Neuronal stem cell (in vitro differentiated cells): ENCODE data around the gene ATF6B.

Experiments
- DNase-seq: peaks from one replicate; pipeline ENCODE4 v3.0.0-alpha.2; 2013; ENCODE audit warnings: low spot score
- H2AFZ ChIP-seq: one replicate; pipeline ENCODE4 v1.6.1; 2013; ENCODE audit warnings: mild to moderate bottlenecking, low read length, inconsistent platforms
- H2AK5ac ChIP-seq: 2 replicates; pipeline ENCODE4 v1.6.1; 2013; ENCODE audit warnings: low read depth, mild to moderate bottlenecking, inconsistent platforms, low read length, moderate library complexity, mixed read lengths
- H2BK120ac ChIP-seq: 2 replicates; pipeline ENCODE4 v1.6.1; 2013; ENCODE audit warnings: low read depth, mild to moderate bottlenecking, inconsistent platforms, low read length, moderate library complexity, mixed read lengths
- H2BK12ac ChIP-seq: one replicate; pipeline ENCODE4 v1.6.1; 2013; ENCODE audit warnings: low read length, inconsistent platforms
- H2BK15ac ChIP-seq: 2 replicates; pipeline ENCODE4 v1.6.1; 2013; ENCODE audit warnings: mild to moderate bottlenecking, low read length, inconsistent platforms, mixed read lengths
- H2BK5ac ChIP-seq: one replicate; pipeline ENCODE4 v1.6.1; 2013; ENCODE audit warnings: inconsistent platforms, mild to moderate bottlenecking, low read length, moderate library complexity
- H3K14ac ChIP-seq: one replicate; pipeline ENCODE4 v1.6.1; 2013; ENCODE audit warnings: low read length, inconsistent platforms
- H3K18ac ChIP-seq: 2 replicates; pipeline ENCODE4 v1.6.1; 2013; ENCODE audit warnings: low read length, inconsistent platforms
- H3K23ac ChIP-seq: 2 replicates; pipeline ENCODE4 v1.6.1; 2013; ENCODE audit warnings: low read depth, mild to moderate bottlenecking, mixed read lengths, low read length, inconsistent platforms; ENCODE audit not compliant: poor library complexity
- H3K27ac ChIP-seq: replicated peaks from 3 replicates; pipeline ENCODE4 v1.5.1; 2013; ENCODE audit warnings: low read length, inconsistent platforms
- H3K27me3 ChIP-seq, 3 experiments: 2 replicates each; pipeline ENCODE4 v1.6.1; 2013; ENCODE audit warnings: low read length in 3 of 3, mild to moderate bottlenecking in 2 of 3, inconsistent platforms in 1 of 3, low read depth in 1 of 3, mixed read lengths in 1 of 3, moderate library complexity in 1 of 3; ENCODE audit not compliant: control insufficient read depth in 3 of 3, insufficient read depth in 3 of 3
- H3K36me3 ChIP-seq, 2 donors: replicated peaks in 1 of 2; 2 replicates each; pipeline ENCODE4 v1.6.1; 2013; ENCODE audit warnings: low read length in 2 of 2; ENCODE audit not compliant: control insufficient read depth in 2 of 2, insufficient read depth in 2 of 2
- H3K4ac ChIP-seq: 2 replicates; pipeline ENCODE4 v1.6.1; 2013; ENCODE audit warnings: inconsistent platforms, mild to moderate bottlenecking, low read length, moderate library complexity
- H3K4me1 ChIP-seq, 2 donors: 1 replicate in 1 of 2; 2 replicates in 1 of 2; pipeline ENCODE4 v1.6.1; 2013; ENCODE audit warnings: low read length in 2 of 2, low read depth in 1 of 2; ENCODE audit not compliant: control insufficient read depth in 2 of 2, insufficient read depth in 1 of 2
- H3K4me2 ChIP-seq: one replicate; pipeline ENCODE4 v1.6.1; 2013; ENCODE audit warnings: mild to moderate bottlenecking, low read length, inconsistent platforms; ENCODE audit not compliant: insufficient read depth, poor library complexity, severe bottlenecking
- H3K4me3 ChIP-seq, 2 donors: 2 replicates each; pipeline ENCODE4 v1.5.1; 2013; ENCODE audit warnings: low read length in 2 of 2, mild to moderate bottlenecking in 2 of 2, inconsistent platforms in 1 of 2, moderate library complexity in 1 of 2
- H3K79me1 ChIP-seq: one replicate; pipeline ENCODE4 v1.6.1; 2013; ENCODE audit warnings: low read depth, mild to moderate bottlenecking, inconsistent platforms, low read length, moderate library complexity
- H3K9ac ChIP-seq: one replicate; pipeline ENCODE4 v1.6.1; 2013; ENCODE audit warnings: mild to moderate bottlenecking, low read depth, low read length, inconsistent platforms; ENCODE audit not compliant: poor library complexity
- H3K9me3 ChIP-seq, 2 donors: replicated peaks in 1 of 2; 2 replicates each; pipeline versions ENCODE3 to v1.6.1; 2013; ENCODE audit warnings: low read length in 2 of 2, mild to moderate bottlenecking in 2 of 2, inconsistent platforms in 1 of 2, low read depth in 1 of 2, mixed read lengths in 1 of 2, moderate library complexity in 1 of 2; ENCODE audit not compliant: control insufficient read depth in 2 of 2, insufficient read depth in 1 of 2
- H4K8ac ChIP-seq: one replicate; pipeline ENCODE4 v1.6.1; 2013; ENCODE audit warnings: low read depth, mild to moderate bottlenecking, inconsistent platforms, low read length, moderate library complexity
- H4K91ac ChIP-seq: one replicate; pipeline ENCODE4 v1.6.1; 2013; ENCODE audit warnings: low read length, low read depth, mild to moderate bottlenecking, inconsistent platforms; ENCODE audit not compliant: poor library complexity
- WGBS, 2 donors: extraction: QIAGEN DNeasy Blood & Tissue Kit; methylation state at CpG; one replicate each; pipeline ENCODE4 v1.1.7; 2013; ENCODE audit warnings: missing lambda C conversion rate in 2 of 2, mixed read lengths in 1 of 2; ENCODE audit not compliant: insufficient read length in 2 of 2, insufficient replicate concordance in 1 of 2; ENCODE audit errors: extremely low coverage in 2 of 2; 5-methylcytosine and 5-hydroxymethylcytosine counted together

Gene ATF6B

GRCh38 chr6:32120573-32121059 is 7.4 kb downstream of the ATF6B start:
- H3K4ac ChIP-seq, result no peak overlapping the region
- no peak overlapping the region for H2AK5ac ChIP-seq
- H3K79me1 ChIP-seq, result peaks cover 5% of the 10 kb centered on the region
- H3K4me2 ChIP-seq, result no peak overlapping the region
- H3K9me3 ChIP-seq, result no peaks in the 10 kb centered on the region
- H4K91ac ChIP-seq, result no peak overlapping the region
- WGBS, 2 donors, result no CpG with 5 or more reads among the region's 12 CpGs
- H3K18ac ChIP-seq, result no peak overlapping the region
- DNase-seq, result no peak
- peaks cover 52 to 85% of the 10 kb centered on the region in 2 donors for H3K36me3 ChIP-seq
- H3K4me3 ChIP-seq, result no peak overlapping the region
- no peak overlapping the region for H2BK12ac ChIP-seq
- H3K27ac ChIP-seq, result no peak overlapping the region
- H3K14ac ChIP-seq, result no peak overlapping the region
- H3K9ac ChIP-seq, result no peak overlapping the region
- no peak overlapping the region for H2BK15ac ChIP-seq
- H3K4me1 ChIP-seq, result peaks cover 0 to 5% of the 10 kb centered on the region in 2 donors
- no peaks in the 10 kb centered on the region for H3K27me3 ChIP-seq
- no peak overlapping the region for H3K23ac ChIP-seq
- H2BK120ac ChIP-seq, result no peak overlapping the region
- no peak overlapping the region for H2BK5ac ChIP-seq
- H4K8ac ChIP-seq, result no peak overlapping the region
- H2AFZ ChIP-seq, result no peak overlapping the region

GRCh38 chr6:32118782-32119628 is 9.0 kb downstream of the ATF6B start:
- peak overlapping the region; percentile 50 for H3K9ac ChIP-seq
- WGBS, 2 donors, result no CpG with 5 or more reads among the region's 17 CpGs
- no peak overlapping the region for H3K4me3 ChIP-seq
- no peak overlapping the region for H3K18ac ChIP-seq
- no peak overlapping the region for H2BK5ac ChIP-seq
- H2BK15ac ChIP-seq, result no peak overlapping the region
- peak; percentile 67 for DNase-seq
- no peaks in the 10 kb centered on the region for H3K27me3 ChIP-seq
- H2BK12ac ChIP-seq, result no peak overlapping the region
- no peak overlapping the region for H3K4me2 ChIP-seq
- H2AFZ ChIP-seq, result peak overlapping the region; percentile 8
- peaks cover 50 to 82% of the 10 kb centered on the region in 2 donors for H3K36me3 ChIP-seq
- peaks cover 0 to 5% of the 10 kb centered on the region in 2 donors for H3K4me1 ChIP-seq
- no peak overlapping the region for H2BK120ac ChIP-seq
- no peak overlapping the region for H3K27ac ChIP-seq
- H4K91ac ChIP-seq, result no peak overlapping the region
- peaks cover 5% of the 10 kb centered on the region for H3K79me1 ChIP-seq
- H4K8ac ChIP-seq, result no peak overlapping the region
- no peak overlapping the region for H2AK5ac ChIP-seq
- H3K9me3 ChIP-seq, result no peaks in the 10 kb centered on the region
- H3K14ac ChIP-seq, result no peak overlapping the region
- no peak overlapping the region for H3K4ac ChIP-seq
- no peak overlapping the region for H3K23ac ChIP-seq

GRCh38 chr6:32117461-32117860 is 10.6 kb downstream of the ATF6B start:
- peaks cover 4 to 7% of the 10 kb centered on the region in 2 donors for H3K4me1 ChIP-seq
- no peak overlapping the region for H3K23ac ChIP-seq
- H3K27ac ChIP-seq, result no peak overlapping the region
- no peak overlapping the region for H3K14ac ChIP-seq
- H3K9me3 ChIP-seq, result peaks cover 0 to 2% of the 10 kb centered on the region in 2 donors
- no peak for DNase-seq
- no CpG with 5 or more reads among the region's 9 CpGs for WGBS, 2 donors
- H2AK5ac ChIP-seq, result no peak overlapping the region
- H4K91ac ChIP-seq, result no peak overlapping the region
- H3K27me3 ChIP-seq, result no peaks in the 10 kb centered on the region
- H2AFZ ChIP-seq, result no peak overlapping the region
- H2BK120ac ChIP-seq, result no peak overlapping the region
- no peak overlapping the region for H3K4ac ChIP-seq
- no peak overlapping the region for H3K4me3 ChIP-seq
- H2BK5ac ChIP-seq, result no peak overlapping the region
- H2BK12ac ChIP-seq, result no peak overlapping the region
- no peak overlapping the region for H4K8ac ChIP-seq
- H3K79me1 ChIP-seq, result peaks cover 2% of the 10 kb centered on the region
- no peak overlapping the region for H3K4me2 ChIP-seq
- H3K9ac ChIP-seq, result no peak overlapping the region
- peaks cover 53 to 72% of the 10 kb centered on the region in 2 donors for H3K36me3 ChIP-seq
- no peak overlapping the region for H3K18ac ChIP-seq
- no peak overlapping the region for H2BK15ac ChIP-seq

GRCh38 chr6:32116674-32117073 is 11.4 kb downstream of the ATF6B start:
- Histone ChIP-seq H2BK12ac (no peak overlapping the region), H2AK5ac (no peak overlapping the region), H3K23ac (no peak overlapping the region), H4K8ac (no peak overlapping the region), H3K4me1 (peaks cover 4 to 12% of the 10 kb centered on the region in 2 donors), H3K14ac (no peak overlapping the region), H3K79me1 (peaks cover 2% of the 10 kb centered on the region), H3K27ac (no peak overlapping the region), H3K18ac (no peak overlapping the region), H2AFZ (no peak overlapping the region), H3K4me3 (no peak overlapping the region), H3K36me3 (peaks cover 48 to 64% of the 10 kb centered on the region in 2 donors), H3K9me3 (peaks cover 0 to 2% of the 10 kb centered on the region in 2 donors), H3K9ac (no peak overlapping the region), H3K27me3 (no peaks in the 10 kb centered on the region), H4K91ac (no peak overlapping the region), H3K4me2 (no peak overlapping the region), H3K4ac (no peak overlapping the region), H2BK5ac (no peak overlapping the region), H2BK15ac (no peak overlapping the region), H2BK120ac (no peak overlapping the region)
- no CpG with 5 or more reads among the region's 7 CpGs for WGBS, 2 donors
- no peak for DNase-seq
